C4-2B (cell line): ENCODE results near the gene CTNNA2.

Source experiments
- H3K27ac ChIP-seq: fragments of 450-650 bp; 2 replicates; pipeline ENCODE4 v1.5.1; 2017
- CTCF ChIP-seq: fragments of 450-650 bp; conservative IDR thresholded peaks from 2 replicates; pipeline ENCODE4 v1.5.1; 2017; ENCODE audit warnings: mild to moderate bottlenecking
- ZFX ChIP-seq: fragments of 450-650 bp; IDR thresholded peaks from 2 replicates; pipeline ENCODE4 v1.6.1; 2017

CTNNA2 gene

GRCh38 chr2:80293039-80293438 is 780.2 kb downstream of the CTNNA2 start:
- no peak for TF ChIP-seq CTCF
- TF ChIP-seq ZFX = no peak

GRCh38 chr2:80298954-80299353 is 786.1 kb downstream of the CTNNA2 start:
- TF ChIP-seq CTCF (no peak), ZFX (no peak)

More at GRCh38 chr2:80293039-80293438, 780.2 kb downstream of the CTNNA2 start:
- H3K27ac ChIP-seq = no peak overlapping the region

GRCh38 chr2:80299661-80300060 is 786.8 kb downstream of the CTNNA2 start:
- H3K27ac ChIP-seq = no peak overlapping the region
- TF ChIP-seq CTCF = no peak
- no peak for TF ChIP-seq ZFX

More at GRCh38 chr2:80298954-80299353, 786.1 kb downstream of the CTNNA2 start:
- no peak overlapping the region for H3K27ac ChIP-seq

- no peak overlapping the region for H3K27ac ChIP-seq
- TF ChIP-seq ZFX (no peak), CTCF (no peak)
Measured at GRCh38 chr2:80300346-80300745, 787.5 kb downstream of the CTNNA2 start.

GRCh38 chr2:80300954-80301353 is 788.1 kb downstream of the CTNNA2 start:
- H3K27ac ChIP-seq = no peak overlapping the region
- TF ChIP-seq CTCF = no peak
- no peak for TF ChIP-seq ZFX

GRCh38 chr2:80302001-80302313 is 789.1 kb downstream of the CTNNA2 start:
- TF ChIP-seq CTCF (no peak), ZFX (no peak)

GRCh38 chr2:80302314-80303005 is 789.6 kb downstream of the CTNNA2 start:
- no peak overlapping the region for H3K27ac ChIP-seq

More at GRCh38 chr2:80302001-80302313, 789.1 kb downstream of the CTNNA2 start:
- H3K27ac ChIP-seq = no peak overlapping the region

More at GRCh38 chr2:80302314-80303005, 789.6 kb downstream of the CTNNA2 start:
- TF ChIP-seq CTCF (no peak), ZFX (no peak)
